Measurements from ENCODE around the gene GP1BA.

GP1BA gene

GRCh38 chr17:4950746-4951204, 18.7 kb downstream of the GP1BA start, which contains the start of gene ENO3:
Gene ENO3, plus strand, starts transcription at chr17:4951119. Its CDS starts 711 bp downstream, at chr17:4951830.
- DNase-seq (ENCODE audit: low read depth) = no peak

- DNase-seq (ENCODE audit: low read depth) = no peak
Observed at GRCh38 chr17:4951486-4951885, 19.4 kb downstream of the GP1BA start.

DNA sequence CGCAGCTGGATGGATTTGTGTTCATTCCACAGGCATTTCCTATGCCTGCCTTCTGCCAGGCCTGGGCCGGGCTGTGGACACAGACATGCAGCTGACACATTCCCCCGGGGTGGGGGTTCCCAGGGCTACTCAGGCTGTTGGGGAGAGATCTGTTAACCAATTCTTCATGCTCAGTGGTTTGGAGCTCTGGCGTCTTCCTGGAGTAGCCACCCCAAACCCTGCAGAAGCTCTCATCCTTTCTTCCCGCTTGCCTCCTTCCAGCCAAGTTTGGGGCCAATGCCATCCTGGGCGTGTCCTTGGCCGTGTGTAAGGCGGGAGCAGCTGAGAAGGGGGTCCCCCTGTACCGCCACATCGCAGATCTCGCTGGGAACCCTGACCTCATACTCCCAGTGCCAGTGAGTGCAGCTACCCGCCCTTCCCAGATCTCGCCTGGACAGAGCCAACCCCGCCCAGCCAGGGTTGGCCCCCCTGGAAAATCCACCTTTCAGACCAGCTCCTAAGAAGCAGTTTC, 21.4 kb downstream of the GP1BA start:
- DNase-seq (ENCODE audit: low read depth) = no peak

- no peak for DNase-seq (ENCODE audit: low read depth)
Observed at GRCh38 chr17:4955091-4955490, 23.0 kb downstream of the GP1BA start.

DNA sequence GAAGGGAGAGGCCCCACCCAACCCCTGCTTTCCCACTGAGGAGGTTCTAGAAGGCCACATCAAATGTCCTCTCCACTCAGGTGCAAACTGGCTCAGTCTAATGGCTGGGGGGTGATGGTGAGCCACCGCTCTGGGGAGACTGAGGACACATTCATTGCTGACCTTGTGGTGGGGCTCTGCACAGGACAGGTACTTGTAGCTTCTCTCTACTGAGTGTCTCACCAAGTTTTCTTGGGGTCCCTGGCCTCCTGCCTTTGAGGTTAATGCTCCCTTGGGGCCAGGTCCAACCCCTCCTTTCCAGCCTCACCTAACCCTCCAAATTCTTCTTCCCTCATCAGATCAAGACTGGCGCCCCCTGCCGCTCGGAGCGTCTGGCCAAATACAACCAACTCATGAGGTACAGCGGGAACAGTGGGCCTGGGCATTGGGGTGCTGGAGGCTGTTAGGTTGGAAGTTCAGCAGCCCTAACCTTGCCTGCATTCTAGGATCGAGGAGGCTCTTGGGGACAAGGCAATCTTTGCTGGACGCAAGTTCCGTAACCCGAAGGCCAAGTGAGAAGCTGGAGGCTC, 24.5 kb downstream of the GP1BA start:
- DNase-seq (ENCODE audit: low read depth) = no peak

DNA sequence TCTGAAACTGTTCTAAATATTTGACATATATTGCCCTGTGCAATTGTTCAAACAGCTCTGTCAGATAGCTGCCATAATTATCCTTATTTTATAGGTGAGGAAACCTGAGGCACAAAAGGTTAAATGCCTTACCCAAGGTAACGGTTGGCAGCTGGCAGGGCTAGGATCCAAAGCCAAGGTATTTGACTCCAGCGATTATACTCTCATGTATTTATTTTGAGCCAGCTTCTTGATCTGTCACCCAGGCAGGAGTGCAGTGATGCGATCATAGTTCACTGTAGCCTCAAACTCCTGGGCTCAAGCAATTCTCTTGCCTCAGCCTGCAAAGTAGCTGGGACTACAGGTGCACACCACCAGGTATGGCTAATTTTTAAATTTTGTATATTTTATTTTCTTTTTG, 26.0 kb downstream of the GP1BA start:
- DNase-seq (ENCODE audit: low read depth) = no peak

- no peak for DNase-seq (ENCODE audit: low read depth)
Observed at GRCh38 chr17:4959261-4959965, 27.3 kb downstream of the GP1BA start.

DNA sequence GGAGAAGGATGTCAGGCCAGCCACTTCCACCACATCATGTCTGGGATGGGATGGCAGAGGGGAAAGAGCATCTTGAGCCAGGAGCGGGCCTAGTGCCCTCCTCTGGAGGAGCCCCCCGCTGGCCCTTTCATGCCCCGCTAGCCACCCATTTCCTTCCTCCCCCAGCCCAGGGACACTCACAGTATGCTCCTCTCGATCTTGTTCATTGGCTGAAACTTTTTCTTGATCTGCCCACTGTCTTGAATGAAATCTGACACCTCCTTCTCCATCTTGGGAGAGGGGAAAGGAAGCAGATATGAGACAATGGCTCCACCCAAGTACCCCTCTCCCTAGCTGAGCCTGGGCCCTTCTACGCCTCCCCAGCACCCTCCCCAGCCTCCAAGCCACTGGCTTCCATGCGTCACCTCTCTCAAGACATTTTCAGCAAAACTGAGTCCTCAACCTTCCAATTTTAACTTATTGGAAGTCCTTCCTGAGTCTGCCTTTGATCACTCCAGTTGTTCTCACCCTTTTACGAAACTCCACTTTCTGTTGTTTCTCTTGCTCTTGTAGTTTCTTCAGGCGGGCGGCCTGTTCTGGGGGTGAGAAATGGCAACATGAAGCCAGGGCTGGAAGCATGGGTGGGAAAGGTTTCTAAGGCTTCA, 28.3 kb downstream of the GP1BA start:
- DNase-seq (ENCODE audit: low read depth) = no peak

- no peak for DNase-seq (ENCODE audit: low read depth)
Observed at GRCh38 chr17:4965311-4965986, 33.4 kb downstream of the GP1BA start.

GRCh38 chr17:4966844-4967538, 34.9 kb downstream of the GP1BA start:
- peak; percentile 99 for DNase-seq (ENCODE audit: low read depth)

- DNase-seq (ENCODE audit: low read depth) = peak; percentile 96
Observed at GRCh38 chr17:4967539-4968485, 35.7 kb downstream of the GP1BA start, which contains the start of gene SPAG7. Gene SPAG7, minus strand, starts transcription at chr17:4967817. Its CDS starts 13 bp downstream, at chr17:4967804.

DNA sequence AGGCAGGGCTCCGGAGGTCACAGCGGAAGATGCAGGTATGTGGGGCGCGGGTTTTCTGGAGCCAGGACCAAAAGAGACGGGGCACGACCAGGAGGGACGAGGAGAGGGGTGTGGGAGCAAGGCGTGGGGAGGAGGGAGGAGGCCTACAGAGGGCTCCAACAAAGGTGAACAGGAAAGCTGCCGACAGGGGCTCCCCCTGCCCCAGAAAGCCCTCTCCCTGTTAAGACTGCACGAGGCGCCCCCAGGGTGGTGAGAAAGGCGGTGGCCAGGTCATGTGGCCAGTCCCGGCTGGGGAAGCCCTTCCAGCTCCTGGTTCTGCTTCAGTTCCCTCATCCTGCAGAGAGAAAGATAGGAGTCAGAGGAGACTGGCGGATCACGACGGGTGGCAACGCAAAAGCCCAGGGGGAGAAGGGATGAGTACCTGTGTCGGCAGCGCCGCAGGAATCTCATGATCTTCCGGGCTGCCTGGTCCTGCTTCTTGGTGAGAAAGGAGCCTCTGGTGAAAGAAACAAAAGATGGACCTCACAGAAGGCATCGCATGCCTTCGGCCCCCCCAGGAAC, 36.5 kb downstream of the GP1BA start:
- DNase-seq (ENCODE audit: low read depth) = no peak

- DNase-seq (ENCODE audit: low read depth) = peak; percentile 98
Observed at GRCh38 chr17:4969047-4969550, 37.0 kb downstream of the GP1BA start.

DNA sequence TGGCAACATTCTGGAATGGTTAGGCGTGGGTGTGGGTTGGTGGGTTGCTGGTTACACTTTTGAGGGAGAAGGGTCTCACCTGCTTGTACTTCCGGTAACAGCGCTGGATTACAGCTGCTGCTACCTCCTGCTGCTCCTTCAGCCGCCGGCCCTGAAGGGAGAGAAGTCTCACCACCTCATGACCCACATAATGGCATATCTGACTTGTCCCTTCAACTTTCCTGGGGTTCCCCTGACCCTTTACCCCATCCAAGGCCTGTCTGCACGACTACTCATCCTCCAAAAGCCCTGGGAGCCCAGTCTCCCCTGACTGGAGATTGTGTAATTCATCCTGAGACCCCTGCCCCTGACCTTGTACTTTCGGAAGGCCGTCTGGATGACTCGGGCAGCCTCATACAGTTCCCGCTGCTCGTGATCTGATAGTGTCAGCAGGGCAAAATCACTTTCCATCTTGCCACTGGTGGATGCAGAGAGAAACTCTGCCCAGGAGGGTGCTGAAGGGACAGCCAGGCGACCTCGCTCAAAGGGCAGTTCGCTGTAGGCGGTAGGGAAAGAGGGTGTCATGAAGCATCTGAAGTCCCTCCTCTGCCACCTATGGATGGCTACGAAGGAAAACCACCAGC, 37.6 kb downstream of the GP1BA start:
- DNase-seq (ENCODE audit: low read depth) = no peak

DNA sequence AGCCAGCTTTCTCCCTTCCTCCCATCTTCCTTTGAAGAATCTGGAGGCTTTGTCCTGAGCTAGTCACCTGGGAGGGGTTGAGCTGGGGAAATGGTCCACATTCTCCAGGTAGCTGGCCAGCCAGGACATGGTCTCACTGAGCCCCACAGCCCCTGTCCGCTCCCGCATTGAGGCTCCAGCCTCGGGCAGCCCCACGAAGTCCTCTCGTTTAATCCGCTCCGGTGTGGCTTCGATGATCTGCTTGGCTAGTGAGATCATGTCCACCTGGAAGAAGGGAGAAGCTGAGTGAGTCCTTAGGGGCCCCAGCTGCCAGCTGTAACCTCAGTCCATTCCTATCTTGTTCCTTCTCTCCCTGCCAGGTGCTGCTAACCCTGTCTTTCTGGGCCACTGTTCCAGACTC, 38.2 kb downstream of the GP1BA start:
- no peak for DNase-seq (ENCODE audit: low read depth)

- no peak for DNase-seq (ENCODE audit: low read depth)
Observed at GRCh38 chr17:4971826-4972225, 39.7 kb downstream of the GP1BA start.

- DNase-seq (ENCODE audit: low read depth) = no peak
Observed at GRCh38 chr17:4972322-4972721, 40.2 kb downstream of the GP1BA start.

DNA sequence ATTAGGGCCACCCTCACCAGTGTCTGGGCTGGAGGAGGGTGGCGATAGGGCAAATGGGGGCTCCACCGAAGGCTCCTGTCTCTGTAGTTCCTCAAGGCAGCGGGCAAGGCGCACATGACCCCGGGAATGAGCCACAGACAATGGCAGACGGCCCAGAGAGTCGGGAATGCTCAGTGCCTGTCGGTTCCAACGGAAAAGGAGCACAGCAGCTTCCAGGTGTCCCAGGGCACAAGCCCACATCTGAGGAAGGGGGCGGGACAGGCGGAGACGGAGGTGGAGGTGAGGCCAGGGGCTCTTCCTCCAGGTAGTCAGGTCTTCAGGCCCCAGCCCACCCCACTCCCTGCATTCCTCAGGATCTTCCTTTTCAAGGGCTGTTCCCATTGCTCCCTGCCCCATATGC, 40.7 kb downstream of the GP1BA start:
- no peak for DNase-seq (ENCODE audit: low read depth)

- DNase-seq (ENCODE audit: low read depth) = no peak
Observed at GRCh38 chr17:4973256-4974114, 41.4 kb downstream of the GP1BA start.
